ENCODE measurements around the gene RAB26.

RAB26 gene

DNA sequence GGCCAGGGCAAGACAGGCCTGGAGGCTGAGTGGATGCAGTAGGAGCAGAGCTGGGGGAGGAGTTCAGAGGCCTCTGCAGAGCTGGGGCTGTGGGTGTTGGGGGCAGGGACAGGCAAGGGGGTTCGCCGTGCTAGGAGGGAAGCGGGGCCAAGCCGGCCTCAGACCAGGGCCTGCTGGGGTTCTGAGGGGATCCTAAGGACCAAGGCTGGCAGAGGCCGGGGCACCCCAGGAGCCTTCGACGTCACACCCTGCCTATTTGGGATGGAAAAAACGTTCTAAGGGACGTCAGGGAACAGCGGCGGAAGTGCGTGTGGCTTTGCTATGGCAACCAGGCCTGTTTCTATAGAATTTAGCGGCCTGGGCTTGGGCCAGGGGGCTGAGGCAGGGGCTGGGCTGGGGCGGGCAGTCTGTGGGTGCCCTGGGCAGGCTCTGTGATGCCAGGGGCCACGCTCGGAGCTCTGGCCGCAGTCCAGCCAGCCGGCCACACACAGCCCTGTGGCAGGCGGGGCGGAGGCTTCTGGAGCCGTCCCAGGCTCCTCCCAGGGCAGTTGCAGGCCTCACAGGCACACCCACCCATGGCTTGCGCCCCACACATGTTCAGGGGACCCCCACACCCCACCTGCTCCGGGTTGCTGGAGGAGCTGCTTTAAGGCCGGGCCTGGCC, 10.9 kb downstream of the RAB26 start:
- no peak for DNase-seq (ENCODE audit: low read depth)

DNA sequence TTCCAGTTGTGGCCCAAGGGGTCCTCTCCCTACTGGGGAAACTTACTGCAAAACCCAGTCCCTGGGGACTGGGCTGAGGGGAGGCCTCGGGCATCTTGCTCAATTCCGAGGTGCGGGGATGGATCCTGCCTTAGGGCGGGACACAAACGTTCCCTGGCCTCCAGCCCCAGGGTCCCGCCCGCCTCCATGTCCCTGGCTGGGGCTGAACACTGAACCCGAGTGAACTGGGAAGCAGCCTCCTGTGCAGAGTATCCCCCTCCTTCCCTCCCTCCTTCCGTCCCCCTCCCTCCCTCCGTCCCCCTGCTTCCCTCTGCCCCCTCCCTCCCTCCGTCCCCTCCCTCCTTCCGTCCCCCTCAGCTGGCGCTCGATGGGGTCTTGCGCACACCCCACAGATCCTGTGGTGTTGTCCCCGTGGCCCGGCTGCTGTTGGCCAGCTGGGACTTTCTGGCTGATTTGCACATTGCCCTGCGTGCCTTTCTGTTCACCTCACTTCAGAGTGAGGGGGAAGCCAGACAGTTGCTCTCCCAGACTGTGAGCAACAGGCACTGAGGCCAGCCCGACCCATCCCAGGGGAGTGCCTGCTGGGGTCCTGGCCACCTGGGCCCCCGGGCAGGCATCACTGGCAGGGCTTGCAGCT, 12.6 kb downstream of the RAB26 start:
- no peak for DNase-seq (ENCODE audit: low read depth)

DNA sequence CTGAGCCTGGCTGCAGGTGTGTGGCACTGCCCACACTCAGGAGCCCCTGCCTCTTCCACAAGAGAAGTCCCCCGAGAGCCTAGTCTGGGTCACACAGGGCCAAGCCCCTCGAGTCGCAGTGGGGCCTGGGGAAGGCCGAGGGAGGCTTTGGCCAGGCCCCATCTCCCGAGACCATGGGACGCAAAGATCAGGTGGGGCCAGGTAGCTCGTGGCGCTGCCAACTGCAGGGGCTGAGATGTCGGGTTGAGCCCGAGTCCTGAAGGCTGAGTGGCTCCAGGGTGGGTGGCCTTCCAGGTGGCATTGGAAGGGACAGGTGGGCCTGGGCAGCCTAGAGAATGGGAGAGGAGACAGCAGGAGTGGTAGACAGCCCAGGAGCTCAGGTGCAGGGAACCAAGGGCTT, 13.5 kb downstream of the RAB26 start:
- DNase-seq (ENCODE audit: low read depth) = no peak

DNA sequence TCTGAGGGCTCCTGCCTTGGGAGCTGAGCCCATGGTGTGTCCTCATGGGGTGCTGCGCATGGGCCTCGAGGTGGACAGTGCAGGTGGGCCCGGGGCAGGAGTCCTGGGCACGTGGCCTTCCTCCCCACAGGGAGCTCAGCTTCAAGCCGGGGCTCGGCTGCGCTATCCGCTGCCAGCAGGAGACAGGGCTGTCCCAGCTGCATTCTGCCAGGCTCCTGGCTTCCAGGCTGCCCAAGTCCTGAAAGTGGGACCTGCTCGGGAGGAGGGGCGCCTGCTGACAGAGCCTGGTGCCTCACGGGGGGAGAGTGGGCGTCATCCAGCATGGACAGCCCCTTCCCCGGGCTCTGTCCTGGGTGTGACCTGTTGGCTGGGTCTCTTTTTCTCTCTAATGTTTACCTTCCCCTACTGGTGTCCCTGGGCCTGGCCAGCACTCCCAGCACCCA, 14.3 kb downstream of the RAB26 start:
- no peak for DNase-seq (ENCODE audit: low read depth)

DNA sequence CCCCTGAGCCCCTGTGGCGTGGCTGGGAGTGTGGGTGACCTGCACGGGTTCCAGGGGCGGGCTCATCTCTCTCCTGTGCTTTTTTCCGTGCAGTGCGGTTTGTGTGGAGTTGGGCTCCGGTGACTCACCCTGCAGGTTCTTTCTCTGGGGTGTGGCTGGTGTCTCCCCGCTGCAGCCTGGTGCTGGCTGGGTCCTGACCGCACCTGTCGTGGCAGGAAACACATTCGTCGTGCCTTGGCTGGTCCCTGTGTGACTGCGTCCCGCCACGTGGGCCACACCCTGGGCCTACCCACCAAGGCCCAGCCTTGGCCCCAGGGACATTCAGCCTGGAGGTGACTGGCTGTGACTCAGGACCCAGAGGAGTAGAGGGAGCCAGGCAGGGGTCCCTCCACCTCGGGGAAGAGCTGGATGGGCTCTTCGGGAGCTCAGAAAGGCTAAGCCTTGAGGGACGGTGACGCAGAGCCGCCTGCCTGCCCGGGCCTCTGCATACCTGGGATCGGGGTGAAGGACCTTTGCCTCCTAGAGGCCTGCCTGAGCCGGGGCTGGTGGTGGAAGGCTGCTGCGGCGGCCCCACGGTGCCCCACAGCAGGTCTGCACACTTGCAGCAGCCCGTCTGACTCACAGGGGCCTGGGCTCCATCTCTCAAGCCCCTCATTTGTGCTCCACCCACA, 14.9 kb downstream of the RAB26 start:
- DNase-seq (ENCODE audit: low read depth) = no peak

DNA sequence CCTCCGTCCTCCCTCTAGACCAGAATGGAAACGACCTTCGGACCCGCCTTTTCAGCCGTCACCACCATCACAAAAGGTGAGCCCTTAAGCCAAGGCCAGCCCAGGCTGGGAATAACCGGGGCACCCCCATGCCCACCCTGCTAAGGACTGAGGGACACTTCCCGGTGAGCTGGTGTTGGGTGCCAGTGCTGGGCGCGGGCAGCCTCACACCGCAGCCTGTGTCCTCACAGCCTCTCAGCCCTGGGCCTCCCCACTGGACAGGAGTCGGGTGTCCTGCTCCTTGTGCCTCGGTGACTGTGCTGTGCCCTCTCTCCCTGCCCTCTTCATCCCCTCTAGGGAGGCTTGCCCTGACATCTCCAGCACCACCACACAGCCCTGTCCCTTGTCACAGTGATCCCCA, 17.4 kb downstream of the RAB26 start:
- DNase-seq (ENCODE audit: low read depth) = no peak

DNA sequence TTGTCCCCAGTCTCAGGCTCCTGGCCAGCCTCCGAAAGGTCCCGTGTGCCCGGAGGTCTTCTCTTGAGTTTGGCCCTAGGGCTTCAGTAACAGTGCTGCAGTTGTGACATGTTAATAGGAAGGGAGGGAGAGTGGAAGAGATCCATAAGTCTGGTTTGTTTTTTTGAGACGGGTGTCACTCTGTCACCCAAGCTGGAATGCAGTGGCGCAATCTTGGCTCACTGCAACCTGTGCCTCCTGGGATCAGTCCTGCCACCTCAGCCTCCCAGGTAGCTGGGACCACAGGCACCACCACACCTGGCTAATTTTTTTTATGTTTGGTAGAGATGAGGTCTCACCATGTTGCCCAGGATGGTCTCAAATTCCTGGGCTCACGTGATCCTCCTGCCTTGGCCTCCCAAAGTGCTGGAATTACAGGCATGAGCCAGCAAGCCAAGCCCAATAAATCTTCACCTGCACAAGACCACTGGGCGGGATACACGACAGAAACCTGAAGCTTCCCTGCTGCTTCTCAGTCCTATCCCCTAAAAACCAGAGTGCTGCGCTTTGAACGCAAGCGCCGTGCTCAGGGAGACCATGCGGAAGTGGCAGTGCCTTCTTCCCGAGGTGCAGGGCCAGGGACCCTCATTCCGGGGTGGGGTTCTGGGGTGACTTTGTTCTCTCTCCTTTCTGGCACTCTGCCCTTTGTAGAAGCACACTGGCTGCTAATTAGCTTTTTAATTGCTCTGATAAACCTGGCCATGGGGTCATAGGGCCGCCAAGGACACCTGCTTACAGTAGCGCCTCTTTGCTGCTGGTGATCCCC, 18.0 kb downstream of the RAB26 start:
- no peak for DNase-seq (ENCODE audit: low read depth)

DNA sequence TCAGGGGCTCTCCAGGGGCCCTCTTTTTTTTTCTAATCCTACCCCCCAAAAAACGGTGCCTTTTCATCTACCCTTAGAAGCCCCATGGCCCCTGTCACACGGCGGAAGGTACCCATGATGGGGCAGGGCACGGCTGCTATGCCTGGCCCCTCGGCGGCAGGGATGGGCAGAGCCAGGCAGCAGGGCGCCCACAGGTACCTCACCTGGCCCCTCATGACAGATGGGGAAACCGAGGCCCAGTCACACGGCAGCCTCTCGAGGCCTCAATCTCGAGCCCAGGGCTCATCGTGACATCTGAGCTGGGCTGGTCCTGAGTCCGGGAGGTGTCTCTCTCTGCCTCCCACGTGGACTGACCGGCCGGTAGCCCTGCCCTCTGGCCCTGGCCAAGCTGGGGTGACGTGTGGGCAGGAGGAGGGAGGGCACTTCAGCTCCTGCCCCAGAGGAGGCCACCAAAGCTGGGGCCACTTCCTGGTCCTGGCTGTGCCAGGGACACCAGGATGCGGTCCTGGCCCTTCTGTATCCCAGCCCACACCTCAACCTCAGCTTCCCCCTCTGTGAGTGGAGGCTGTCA, 18.7 kb downstream of the RAB26 start:
- DNase-seq (ENCODE audit: low read depth) = no peak

DNA sequence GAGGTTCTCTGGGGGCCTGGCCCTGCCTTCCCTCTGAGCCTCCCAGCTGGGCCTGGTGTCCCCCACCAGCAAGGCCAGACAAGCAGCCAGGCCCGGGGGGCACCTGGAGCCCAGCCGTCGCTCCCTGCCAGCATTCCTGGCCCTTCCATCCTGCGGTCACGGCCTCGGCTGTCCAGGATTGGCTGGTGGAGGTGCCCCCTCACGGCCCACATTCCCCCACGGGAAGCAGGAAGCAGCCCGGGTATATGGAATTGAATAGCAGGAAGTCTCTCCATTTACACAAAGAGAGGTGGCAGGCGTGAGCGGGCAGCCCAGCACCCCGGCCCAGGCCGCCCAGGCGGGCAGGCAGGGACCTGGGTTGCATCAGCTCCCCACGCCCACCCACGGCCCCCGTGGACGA, 21.7 kb downstream of the RAB26 start:
- DNase-seq (ENCODE audit: low read depth) = no peak

DNA sequence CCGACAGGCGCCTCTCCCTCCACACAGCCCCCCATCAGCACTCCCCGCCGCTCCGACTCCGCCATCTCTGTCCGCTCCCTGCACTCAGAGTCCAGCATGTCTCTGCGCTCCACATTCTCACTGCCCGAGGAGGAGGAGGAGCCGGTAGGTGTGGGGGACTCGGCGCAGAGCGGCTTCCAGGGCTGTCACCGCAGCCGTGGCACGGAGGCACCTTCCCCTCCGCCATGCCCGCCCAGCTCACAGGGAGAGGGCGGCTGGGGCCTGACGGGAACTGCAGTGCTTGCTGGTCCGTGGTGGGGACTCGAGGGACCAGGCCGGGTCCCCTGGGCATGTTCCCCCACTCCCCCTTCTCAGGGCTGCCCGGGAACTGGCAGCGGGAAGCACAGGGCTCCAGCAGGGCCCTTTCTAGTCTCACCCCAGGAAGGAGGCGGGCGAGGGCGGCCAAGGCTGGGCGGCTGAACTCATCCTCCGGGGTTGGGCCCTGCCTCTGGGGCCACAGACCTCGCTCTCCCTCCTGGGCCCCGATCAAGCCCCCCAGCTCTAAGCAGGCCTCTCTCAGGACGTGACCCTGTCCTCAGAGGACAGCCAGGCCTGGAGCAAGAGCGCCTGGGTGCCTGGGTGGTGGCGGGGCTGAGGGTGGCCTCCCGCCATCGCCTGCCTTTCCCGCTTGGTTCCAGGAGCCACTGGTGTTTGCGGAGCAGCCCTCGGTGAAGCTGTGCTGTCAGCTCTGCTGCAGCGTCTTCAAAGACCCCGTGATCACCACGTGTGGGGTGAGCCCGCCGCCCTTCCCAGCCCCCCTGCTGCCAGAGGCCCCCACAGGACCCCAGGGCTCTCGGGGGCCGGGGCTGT, 22.4 kb downstream of the RAB26 start:
- DNase-seq (ENCODE audit: low read depth) = no peak

DNA sequence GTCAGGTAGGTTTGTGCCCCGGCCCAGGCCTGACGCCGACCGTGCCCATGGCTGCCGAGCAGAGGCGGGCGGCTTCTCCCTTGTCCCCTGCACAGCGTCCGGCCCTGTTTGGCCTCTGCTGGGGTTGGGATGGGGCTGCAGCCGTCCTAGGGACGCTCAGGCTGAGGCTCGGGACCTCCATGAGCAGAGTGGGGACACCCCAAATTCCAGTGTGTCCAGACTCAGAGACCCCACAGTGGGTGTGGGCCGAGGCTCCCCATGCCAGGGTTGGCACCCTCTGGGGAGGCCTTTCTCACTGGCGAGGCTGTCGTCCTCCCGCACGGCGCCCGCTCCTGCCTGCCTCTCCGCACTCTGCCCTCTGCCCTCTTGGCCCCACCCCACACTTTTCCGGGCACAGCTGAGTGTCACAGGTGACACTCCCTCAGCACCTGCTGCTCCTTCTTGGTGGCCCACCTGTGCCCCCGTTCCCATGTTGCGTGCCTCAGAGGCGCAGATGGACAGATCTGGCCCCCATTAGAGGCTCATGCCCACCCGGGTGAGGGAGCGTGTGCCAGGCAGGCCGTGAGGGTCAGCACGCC, 23.3 kb downstream of the RAB26 start:
- DNase-seq (ENCODE audit: low read depth) = no peak

DNA sequence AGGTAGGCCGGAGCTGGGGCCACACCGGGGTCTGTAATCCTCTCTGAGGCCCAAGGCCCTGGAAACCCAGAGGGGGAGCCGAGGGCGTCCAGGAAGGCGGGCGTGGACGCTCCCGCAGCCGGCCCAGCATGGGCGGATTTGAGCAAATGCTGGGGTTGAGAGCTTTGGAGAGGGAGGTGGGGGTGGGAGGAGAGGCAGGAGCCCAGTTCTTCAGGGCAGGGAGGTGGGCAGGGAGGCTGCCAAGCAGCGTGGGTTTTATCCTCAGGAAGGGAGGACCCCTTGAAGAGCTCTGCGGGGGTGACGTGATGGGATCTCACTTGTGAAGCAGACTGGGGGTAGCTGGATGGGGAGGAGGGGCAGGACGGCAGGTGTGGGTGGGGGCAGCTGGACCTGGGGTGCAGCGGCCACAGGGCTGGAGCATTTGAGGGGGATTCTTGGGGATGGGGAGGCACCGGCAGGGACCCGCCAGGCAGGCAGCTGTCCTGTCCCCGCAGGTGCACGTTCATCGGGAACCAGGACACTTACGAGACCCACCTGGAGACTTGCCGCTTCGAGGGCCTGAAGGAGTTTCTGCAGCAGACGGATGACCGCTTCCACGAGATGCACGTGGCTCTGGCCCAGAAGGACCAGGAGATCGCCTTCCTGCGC, 24.4 kb downstream of the RAB26 start:
- DNase-seq (ENCODE audit: low read depth) = no peak

DNA sequence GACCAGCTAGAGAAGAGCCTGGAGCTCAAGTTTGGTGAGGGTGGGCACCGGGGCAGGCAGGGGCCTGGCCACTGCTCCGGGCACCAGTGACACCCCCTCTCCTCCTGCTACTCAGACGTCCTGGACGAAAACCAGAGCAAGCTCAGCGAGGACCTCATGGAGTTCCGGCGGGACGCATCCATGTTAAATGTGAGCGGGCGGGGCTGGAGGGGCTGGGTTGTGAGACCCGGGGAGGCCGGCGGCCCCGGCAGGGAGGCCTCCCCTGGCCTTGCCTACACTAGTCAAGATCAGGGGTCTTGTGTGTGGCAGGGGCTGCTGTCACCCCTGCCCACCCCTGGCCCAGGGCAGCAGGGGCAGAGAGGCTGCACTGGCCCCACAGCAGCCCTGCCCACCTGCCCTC, 24.9 kb downstream of the RAB26 start:
- DNase-seq (ENCODE audit: low read depth) = no peak

DNA sequence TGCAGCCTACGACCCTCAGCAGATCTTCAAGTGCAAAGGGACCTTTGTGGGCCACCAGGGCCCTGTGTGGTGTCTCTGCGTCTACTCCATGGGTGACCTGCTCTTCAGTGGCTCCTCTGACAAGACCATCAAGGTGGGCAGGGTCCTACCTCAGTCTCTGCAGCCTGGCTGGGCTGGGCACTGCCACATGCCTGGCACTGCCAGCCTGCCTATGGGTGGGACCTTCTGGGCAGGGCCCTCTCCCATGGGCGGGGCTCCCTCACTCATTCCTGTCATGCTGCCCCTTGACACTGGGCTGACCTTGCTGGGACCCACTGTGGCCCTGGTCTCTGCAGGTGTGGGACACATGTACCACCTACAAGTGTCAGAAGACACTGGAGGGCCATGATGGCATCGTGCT, 25.5 kb downstream of the RAB26 start:
- DNase-seq (ENCODE audit: low read depth) = no peak

DNA sequence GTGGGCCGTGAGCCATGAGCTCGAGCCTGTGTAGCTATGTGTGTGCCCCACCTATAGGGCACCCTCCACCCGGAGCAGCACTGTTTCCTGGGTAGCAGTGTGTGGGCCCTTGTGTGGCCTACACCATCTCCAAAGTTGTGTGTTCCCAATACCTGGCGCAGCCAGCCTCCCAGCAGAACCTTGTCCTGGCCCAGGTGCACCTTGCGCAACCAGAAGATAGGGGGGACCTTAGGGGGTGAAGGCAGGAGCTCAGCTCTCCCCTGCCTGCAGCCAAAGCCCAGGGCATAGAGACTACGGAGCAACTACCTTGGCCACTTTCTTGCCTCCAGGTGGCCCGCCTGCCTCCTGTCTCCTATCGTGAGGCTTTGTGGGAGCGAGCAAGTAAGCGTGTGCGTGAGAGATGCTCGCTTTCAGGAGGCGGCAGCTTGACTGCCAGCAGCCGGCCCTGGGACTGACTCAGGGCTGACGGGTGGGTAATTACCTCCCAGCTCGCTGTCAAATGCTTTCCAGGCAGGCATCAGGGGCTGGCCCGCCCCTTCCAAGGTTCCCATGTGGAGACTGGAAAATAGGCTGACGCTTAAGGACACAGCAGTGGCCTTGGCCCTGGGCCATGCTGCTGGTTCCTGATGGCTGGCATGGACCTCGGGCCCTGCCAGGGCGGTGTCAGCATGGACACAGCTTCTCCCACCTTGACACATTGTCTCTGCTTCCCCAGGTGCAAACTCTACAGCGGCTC, 26.1 kb downstream of the RAB26 start:
- DNase-seq (ENCODE audit: low read depth) = no peak

DNA sequence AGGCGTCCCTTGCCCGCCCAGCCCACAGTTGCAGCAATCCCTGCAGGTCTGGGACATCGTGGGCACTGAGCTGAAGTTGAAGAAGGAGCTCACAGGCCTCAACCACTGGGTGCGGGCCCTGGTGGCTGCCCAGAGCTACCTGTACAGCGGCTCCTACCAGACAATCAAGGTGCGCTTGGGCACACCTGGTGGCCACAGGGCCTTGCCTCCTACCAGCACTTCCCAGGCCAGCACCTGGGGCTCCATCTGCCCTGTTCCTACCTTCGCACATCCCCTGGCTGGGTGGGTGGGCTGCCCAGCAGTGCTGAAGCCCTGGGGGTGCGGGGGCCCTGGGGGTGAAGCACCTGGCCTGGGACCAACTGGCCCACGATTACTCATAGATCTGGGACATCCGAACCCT, 27.0 kb downstream of the RAB26 start:
- no peak for DNase-seq (ENCODE audit: low read depth)

DNA sequence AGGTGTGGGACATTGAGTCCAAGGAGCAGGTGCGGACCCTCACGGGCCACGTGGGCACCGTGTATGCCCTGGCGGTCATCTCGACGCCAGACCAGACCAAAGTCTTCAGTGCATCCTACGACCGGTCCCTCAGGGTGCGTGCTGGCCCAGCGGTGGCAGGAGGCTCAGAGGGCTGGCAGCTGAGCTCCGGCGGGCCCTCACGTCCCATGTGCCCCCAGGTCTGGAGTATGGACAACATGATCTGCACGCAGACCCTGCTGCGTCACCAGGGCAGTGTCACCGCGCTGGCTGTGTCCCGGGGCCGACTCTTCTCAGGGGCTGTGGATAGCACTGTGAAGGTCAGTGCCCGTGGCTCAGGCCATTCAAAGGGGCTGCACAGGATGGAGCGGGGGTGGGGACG, 27.6 kb downstream of the RAB26 start:
- DNase-seq (ENCODE audit: low read depth) = no peak

DNA sequence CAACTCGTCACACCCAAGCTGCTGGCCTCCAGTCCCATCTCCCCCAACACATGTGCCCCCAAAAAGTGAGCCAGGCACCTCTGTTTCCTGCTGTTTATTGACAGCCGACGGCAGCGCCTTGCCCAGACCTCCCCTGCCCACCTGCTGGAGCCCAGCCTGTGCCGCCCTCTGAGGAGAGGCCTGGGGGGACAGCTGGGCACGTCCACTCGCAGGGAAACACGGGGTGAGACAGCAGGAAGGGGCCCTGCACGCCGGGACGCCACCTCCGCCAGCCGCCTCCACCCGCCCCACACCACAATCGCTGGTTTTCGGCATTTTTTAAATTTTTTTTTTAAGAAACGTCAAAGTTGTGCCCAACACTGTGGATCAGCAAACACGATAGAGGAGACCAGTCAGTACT, 28.7 kb downstream of the RAB26 start:
- no peak for DNase-seq (ENCODE audit: low read depth)

DNA sequence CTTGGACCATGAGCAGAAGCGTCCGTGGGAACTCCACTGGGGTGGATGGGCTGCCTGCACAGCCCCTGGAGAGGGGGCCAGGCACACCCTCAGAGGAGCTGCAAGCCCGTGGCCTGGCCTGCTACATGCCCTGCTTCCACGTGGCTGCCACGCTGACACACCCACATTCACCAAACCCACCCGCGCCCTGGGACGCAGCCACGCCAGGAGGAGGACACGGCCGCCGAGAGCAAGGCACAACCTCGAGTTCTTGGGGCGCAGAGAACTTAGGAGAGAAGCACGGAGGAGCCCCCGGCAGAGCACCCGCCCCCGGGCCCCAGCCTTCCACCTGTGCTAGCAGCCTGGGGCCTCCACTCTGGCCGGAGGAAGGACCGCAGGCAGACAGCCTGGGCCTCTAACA, 29.1 kb downstream of the RAB26 start:
- DNase-seq (ENCODE audit: low read depth) = no peak
